ENCODE measurements around the gene PDE1C.
"Not testable (repeated sequence)": the region's sequence is repeated elsewhere in the genome, so short reads cannot be mapped to it uniquely, and the experiment has no call there.

The PDE1C gene

GRCh38 chr7:32042900-32043299 lies 27.3 kb downstream of the PDE1C start:
- no peak for DNase-seq

DNA sequence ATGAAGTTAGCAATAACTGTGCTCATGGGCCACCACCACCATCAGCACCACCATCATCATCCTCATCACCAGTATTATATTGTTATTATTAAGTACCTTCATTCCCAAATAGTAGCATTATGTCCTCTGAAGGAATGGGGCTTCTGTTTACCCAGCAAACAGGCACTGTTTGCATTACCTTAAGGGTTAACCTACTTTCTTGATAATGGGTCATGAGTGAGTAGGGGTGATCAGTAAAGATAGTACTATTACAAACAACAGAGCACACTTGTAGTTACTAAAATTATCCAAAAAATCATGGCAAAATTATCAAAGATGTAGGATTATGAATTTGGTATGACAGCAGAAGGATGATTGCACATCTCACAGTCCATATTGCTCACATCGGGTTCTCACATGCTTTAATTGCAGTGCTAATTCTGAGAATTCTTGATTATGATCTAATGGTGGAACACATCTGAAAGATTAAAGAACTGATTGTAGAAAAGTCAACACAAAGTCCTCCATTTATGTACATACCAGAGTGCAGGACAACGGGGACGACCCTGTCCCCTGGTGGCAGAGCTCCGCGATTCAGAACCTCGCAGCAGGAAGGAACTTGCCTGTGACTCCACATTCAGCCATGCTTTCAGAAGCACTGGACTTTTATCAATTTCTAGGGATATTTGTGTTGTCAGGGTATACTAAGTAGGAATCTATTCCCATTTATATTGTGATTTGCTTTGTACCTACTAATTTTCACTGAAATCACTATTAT lies 31.0 kb downstream of the PDE1C start:
- no peak for DNase-seq

DNA sequence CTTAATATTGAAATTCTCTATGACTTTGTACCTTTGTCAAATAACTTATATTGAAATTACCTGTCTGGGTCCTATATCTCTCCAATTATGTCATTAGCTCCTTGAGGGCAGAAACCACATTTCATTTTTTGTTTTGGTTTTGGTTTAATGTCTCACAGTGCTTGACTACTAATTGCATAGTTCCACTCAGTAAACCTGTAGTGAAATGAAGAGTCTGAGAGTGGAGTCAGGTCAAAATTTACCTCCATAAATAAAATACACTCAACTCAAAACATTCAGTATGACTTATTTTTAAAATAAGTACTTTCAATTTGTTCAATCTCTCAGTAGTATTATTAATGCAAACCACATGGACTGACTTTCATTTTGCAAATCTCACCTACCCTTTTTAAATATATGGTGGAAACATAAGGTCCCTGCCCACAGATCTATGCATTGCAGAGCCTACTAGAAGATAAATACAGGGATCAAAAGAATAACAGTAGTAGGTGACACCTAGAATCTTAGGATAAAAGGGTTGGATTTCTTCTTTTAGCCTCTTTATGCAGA lies 32.5 kb downstream of the PDE1C start:
- no peak for DNase-seq

DNA sequence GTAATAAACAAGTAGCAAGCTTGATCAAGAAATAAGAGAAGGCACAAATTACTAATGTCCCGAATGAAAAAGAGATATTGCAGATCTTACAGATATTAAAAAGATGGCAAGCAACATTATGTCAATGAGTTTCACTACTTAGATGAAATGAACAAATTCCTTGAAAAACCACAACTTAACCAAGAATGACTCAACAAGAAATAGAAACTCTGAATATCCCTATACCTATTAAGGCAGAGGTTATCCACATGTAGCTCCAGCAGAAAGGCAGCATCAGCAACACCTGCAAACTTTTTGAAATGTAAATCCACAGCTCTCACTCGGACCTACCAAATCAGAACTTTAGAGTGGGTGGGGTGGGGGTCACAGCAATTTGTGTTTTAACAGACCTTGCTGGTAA lies 33.6 kb downstream of the PDE1C start:
- DNase-seq = no peak

GRCh38 chr7:32034052-32034451 lies 36.2 kb downstream of the PDE1C start:
- DNase-seq = no peak

GRCh38 chr7:32033006-32033405 lies 37.2 kb downstream of the PDE1C start:
- DNase-seq = no peak

- DNase-seq = no peak
Measured at GRCh38 chr7:32032211-32032610, 38.0 kb downstream of the PDE1C start.

- DNase-seq = no peak
Measured at GRCh38 chr7:32030904-32031692, 39.1 kb downstream of the PDE1C start.

DNA sequence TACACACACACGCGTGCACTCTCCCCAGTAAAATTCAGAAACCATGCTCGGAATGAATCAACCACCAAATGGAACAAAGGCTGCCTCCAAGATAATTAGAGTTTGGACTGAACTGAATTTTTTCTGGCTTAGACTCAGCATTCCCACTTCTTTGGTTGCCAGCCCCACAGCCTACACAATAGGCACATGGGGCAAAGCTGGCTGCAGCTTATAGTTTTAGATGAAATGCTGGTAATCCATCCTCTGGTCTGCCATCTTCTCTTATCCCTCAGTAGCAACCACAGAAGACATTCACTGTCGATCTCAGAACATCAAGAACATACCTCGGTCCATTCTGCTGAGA lies 44.2 kb downstream of the PDE1C start:
- no peak for DNase-seq

GRCh38 chr7:32025381-32026082 lies 44.7 kb downstream of the PDE1C start:
- DNase-seq = no peak

GRCh38 chr7:32023376-32023775 lies 46.8 kb downstream of the PDE1C start:
- no peak for DNase-seq

GRCh38 chr7:32022966-32023365 lies 47.2 kb downstream of the PDE1C start:
- DNase-seq = no peak

DNA sequence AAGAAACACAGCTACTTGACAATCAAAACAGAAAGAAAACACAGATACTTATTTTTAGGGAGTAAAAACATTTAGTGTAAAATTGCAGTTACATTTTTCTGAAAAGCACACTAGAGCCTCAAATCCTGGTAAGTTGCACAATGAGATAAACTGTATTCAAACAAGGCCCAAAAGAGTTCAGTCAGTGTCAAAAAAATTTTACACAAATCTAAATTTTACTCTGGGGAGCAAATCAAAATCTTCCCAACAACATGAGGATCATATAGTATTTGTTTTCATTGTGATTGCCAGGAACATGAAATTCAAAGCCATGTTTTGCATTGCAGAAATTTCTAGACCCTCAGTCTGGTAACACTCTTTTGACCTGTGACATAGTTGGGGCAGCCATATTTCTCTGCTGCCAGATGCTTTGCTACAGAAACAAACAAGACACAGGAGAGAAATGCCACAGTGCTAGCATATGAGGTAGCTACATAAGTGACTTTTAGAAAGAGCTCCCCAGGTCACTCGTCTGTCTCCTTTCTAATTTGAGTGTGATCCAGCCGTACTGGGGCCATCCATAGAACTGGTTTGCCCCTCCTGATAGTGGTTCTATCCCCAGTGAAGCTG lies 49.6 kb downstream of the PDE1C start:
- no peak for DNase-seq

DNA sequence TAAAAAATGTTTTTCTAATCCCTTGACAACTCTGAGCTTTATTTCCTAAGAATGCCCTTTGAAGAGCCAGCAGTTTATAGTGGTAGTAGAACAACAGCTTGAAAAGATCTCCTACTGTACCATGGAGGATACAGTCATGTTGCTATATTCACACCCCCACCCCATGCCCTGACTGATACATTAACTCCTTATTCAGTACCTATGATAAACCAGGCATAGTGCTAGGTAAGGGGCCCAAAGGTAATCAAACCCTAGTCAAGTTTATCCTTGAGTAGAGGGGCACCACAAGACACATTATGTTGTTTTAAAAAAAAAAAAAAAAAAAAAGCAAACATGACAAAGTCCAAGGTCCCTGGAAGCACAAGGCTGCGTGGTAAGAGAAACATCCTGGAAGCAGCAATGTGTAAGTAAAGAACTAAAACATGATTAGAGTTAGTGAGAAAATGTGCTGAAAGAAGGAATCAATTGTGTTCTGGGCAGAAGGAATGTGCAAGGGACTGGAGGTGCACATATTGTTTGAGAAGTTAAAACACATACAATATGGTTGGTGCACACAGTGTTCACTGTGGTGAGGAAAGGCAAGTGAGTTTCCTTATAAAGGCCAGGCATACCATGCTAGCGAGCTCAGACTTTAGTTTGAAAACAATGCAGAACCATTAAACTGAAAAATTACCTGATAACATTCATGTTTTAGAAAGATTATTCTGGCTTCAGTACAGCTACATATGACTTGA lies 51.2 kb downstream of the PDE1C start:
- no peak for DNase-seq

GRCh38 chr7:32015133-32015532 lies 55.1 kb downstream of the PDE1C start:
- DNase-seq = no peak

- not testable (repeated sequence) for DNase-seq
Measured at GRCh38 chr7:32013471-32013870, 56.7 kb downstream of the PDE1C start.

GRCh38 chr7:32005577-32005976 lies 64.6 kb downstream of the PDE1C start:
- DNase-seq = no peak

GRCh38 chr7:32001948-32002347 lies 68.3 kb downstream of the PDE1C start:
- no peak for DNase-seq

DNA sequence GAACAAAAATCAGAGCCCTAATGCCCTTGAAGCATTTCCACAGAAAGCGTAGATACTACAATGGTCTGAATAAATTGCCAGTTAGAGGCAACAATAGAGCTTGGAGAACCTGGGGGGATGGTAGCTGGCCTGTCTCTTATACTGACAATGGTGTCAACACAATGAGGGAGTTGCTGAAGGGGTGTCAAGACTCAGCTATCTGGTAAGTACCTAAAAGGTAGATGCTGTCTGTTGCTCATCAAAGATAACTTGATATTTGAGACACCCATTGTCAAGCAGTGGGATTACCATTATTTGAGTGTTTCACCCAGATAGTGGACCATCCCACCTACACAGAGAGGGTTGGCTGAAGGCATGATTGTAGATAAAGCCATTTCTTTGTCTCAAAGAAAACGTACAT lies 72.8 kb downstream of the PDE1C start:
- no peak for DNase-seq

DNA sequence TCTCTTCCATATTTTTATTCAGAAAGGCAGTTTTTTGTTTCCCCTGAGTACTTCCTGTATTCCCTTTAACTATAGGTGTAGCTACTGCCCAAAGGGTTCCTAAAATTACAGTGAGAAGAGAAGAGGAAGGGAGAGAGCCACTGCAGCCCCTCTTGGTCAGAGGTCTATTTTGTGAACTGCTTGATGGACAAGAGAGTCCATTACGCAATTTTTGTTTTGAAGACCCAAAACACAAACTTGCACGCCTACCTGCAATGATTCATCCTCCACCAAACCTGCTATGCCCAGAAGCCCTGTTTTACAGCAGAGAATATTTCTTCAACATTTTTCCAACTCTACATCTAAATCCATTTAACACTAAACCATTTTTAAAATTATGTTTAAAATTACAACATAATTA lies 75.1 kb downstream of the PDE1C start:
- DNase-seq = no peak

DNA sequence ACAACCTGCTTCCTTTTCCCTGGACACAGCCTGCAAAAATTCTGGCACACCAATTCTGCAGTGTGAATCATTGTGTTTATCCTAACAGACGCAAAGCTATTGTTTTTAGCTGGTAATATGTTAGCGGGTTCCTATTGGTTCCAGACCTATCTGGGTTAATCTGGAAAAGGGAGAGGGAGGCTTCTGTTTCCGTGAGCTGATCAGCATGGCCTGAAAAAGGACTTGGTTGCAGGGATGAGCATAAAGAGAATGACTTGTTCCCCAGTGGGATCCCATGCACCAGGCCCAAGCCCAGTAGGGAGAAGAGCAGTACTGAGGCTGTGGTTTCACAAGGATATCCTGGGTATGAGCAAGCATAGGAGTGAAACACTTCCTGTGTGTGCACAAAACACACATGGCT lies 78.4 kb downstream of the PDE1C start:
- DNase-seq = no peak

DNA sequence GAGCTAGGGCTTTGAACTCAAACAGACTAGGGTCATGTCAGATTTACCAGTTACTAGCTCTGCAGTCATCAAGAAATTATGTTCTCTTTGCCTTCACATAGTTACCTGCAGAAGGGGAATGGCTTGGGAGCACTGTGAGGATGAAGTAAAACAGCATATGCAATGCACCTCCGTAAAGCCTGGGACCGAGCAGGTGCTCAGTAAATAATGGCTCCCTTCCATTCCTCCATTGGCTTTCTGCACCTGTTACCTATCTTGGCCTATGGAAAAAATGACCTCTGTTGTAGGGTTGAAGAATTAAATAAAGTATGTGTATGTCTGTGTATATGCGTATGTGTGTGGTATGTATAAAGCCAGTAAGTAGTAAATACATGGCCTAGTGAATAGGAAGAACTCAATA lies 78.8 kb downstream of the PDE1C start:
- no peak for DNase-seq
